ENCODE results near the gene ARHGDIB.
A peak's percentile ranks its signal among the peaks of the same experiment; 100 is the strongest.

ARHGDIB gene

GRCh38 chr12:14931791-14932560, 29.4 kb downstream of the ARHGDIB start:
- DNase-seq (ENCODE audit: low read depth, low spot score): no peak

- DNase-seq (ENCODE audit: low read depth, low spot score): no peak
Measured at GRCh38 chr12:14931359-14931758, 30.0 kb downstream of the ARHGDIB start.

GRCh38 chr12:14930299-14930698, 31.1 kb downstream of the ARHGDIB start:
- no peak for DNase-seq (ENCODE audit: low read depth, low spot score)

- DNase-seq (ENCODE audit: low read depth, low spot score): peak; percentile 28
Measured at GRCh38 chr12:14928931-14929330, 32.5 kb downstream of the ARHGDIB start.

GRCh38 chr12:14927267-14927666, 34.1 kb downstream of the ARHGDIB start:
- no peak for DNase-seq (ENCODE audit: low read depth, low spot score)

GRCh38 chr12:14924541-14924940, 36.9 kb downstream of the ARHGDIB start:
- no peak for DNase-seq (ENCODE audit: low read depth, low spot score)

- DNase-seq (ENCODE audit: low read depth, low spot score): no peak
Measured at GRCh38 chr12:14923944-14924343, 37.5 kb downstream of the ARHGDIB start.

- DNase-seq (ENCODE audit: low read depth, low spot score): no peak
Measured at GRCh38 chr12:14921218-14921617, 40.2 kb downstream of the ARHGDIB start.

GRCh38 chr12:14920475-14921126, 40.8 kb downstream of the ARHGDIB start:
- no peak for DNase-seq (ENCODE audit: low read depth, low spot score)

- DNase-seq (ENCODE audit: low read depth, low spot score): no peak
Measured at GRCh38 chr12:14919455-14919854, 41.9 kb downstream of the ARHGDIB start.

GRCh38 chr12:14915736-14916135, 45.7 kb downstream of the ARHGDIB start:
- DNase-seq (ENCODE audit: low read depth, low spot score): no peak

GRCh38 chr12:14913381-14913781, 48.0 kb downstream of the ARHGDIB start:
- DNase-seq (ENCODE audit: low read depth, low spot score): peak; percentile 33

- DNase-seq (ENCODE audit: low read depth, low spot score): no peak
Measured at GRCh38 chr12:14911131-14911530, 50.3 kb downstream of the ARHGDIB start.

- DNase-seq (ENCODE audit: low read depth, low spot score): peak; percentile 32
Measured at GRCh38 chr12:14910090-14910915, 51.1 kb downstream of the ARHGDIB start.

GRCh38 chr12:14907953-14908352, 53.4 kb downstream of the ARHGDIB start:
- no peak for DNase-seq (ENCODE audit: low read depth, low spot score)

- DNase-seq (ENCODE audit: low read depth, low spot score): no peak
Measured at GRCh38 chr12:14906114-14906513, 55.3 kb downstream of the ARHGDIB start.

GRCh38 chr12:14905269-14906004, 56.0 kb downstream of the ARHGDIB start:
- no peak for DNase-seq (ENCODE audit: low read depth, low spot score)

GRCh38 chr12:14904854-14905253, 56.5 kb downstream of the ARHGDIB start:
- no peak for DNase-seq (ENCODE audit: low read depth, low spot score)

GRCh38 chr12:14903386-14904098, 57.9 kb downstream of the ARHGDIB start:
- no peak for DNase-seq (ENCODE audit: low read depth, low spot score)

- DNase-seq (ENCODE audit: low read depth, low spot score): no peak
Measured at GRCh38 chr12:14902465-14902864, 58.9 kb downstream of the ARHGDIB start.

GRCh38 chr12:14901228-14901562, 60.2 kb downstream of the ARHGDIB start:
- DNase-seq (ENCODE audit: low read depth, low spot score): no peak
